ENCODE measurements around the gene SRC.

SRC gene

GRCh38 chr20:37413023-37413334, 67.0 kb downstream of the SRC start:
- DNase-seq (ENCODE audit: low read depth in 3 of 3): no peak

- no peak for DNase-seq (ENCODE audit: low read depth in 3 of 3)
Observed at GRCh38 chr20:37413379-37413778, 67.4 kb downstream of the SRC start.

- DNase-seq (ENCODE audit: low read depth in 3 of 3): no peak
Observed at GRCh38 chr20:37414224-37415035, 68.5 kb downstream of the SRC start.

- no peak for DNase-seq (ENCODE audit: low read depth in 3 of 3)
Observed at GRCh38 chr20:37415118-37416085, 69.5 kb downstream of the SRC start.

GRCh38 chr20:37416100-37416847, 70.3 kb downstream of the SRC start:
- no peak for DNase-seq (ENCODE audit: low read depth in 3 of 3)

GRCh38 chr20:37416848-37417616, 71.1 kb downstream of the SRC start:
- DNase-seq (ENCODE audit: low read depth in 3 of 3): no peak

- DNase-seq (ENCODE audit: low read depth in 3 of 3): no peak
Observed at GRCh38 chr20:37417617-37418467, 71.9 kb downstream of the SRC start.

- no peak for DNase-seq (ENCODE audit: low read depth in 3 of 3)
Observed at GRCh38 chr20:37418591-37419109, 72.7 kb downstream of the SRC start.

GRCh38 chr20:37419307-37419706, 73.4 kb downstream of the SRC start:
- no peak for DNase-seq (ENCODE audit: low read depth in 3 of 3)

GRCh38 chr20:37419774-37420542, 74.0 kb downstream of the SRC start:
- DNase-seq (ENCODE audit: low read depth in 3 of 3): no peak

- DNase-seq (ENCODE audit: low read depth in 3 of 3): no peak
Observed at GRCh38 chr20:37420610-37421009, 74.7 kb downstream of the SRC start.

- no peak for DNase-seq (ENCODE audit: low read depth in 3 of 3)
Observed at GRCh38 chr20:37421060-37421905, 75.3 kb downstream of the SRC start.

- no peak for DNase-seq (ENCODE audit: low read depth in 3 of 3)
Observed at GRCh38 chr20:37421988-37422387, 76.0 kb downstream of the SRC start.

- DNase-seq (ENCODE audit: low read depth in 3 of 3): no peak
Observed at GRCh38 chr20:37422791-37423286, 76.9 kb downstream of the SRC start.

- DNase-seq (ENCODE audit: low read depth in 3 of 3): no peak
Observed at GRCh38 chr20:37423545-37423944, 77.6 kb downstream of the SRC start.

GRCh38 chr20:37424062-37424851, 78.3 kb downstream of the SRC start:
- DNase-seq (ENCODE audit: low read depth in 3 of 3): no peak

GRCh38 chr20:37425103-37425625, 79.2 kb downstream of the SRC start:
- DNase-seq (ENCODE audit: low read depth in 3 of 3): no peak

Data from stimulated activated CD4-positive, alpha-beta T cell treated with anti-CD3 and anti-CD28 coated beads, TNF-alpha, amount 100 ng/mL, for 24 hours (primary cell).